Thyroid gland (tissue), 4 donors: ENCODE data around the gene NFIA.

ENCODE experiments used
- POLR2A ChIP-seq, 2 donors: fragments of 450-650 bp; IDR thresholded peaks; one replicate each; pipeline ENCODE4 v1.6.1; 2017; ENCODE audit warnings: antibody characterized with exemption in 2 of 2, mild to moderate bottlenecking in 2 of 2, moderate library complexity in 1 of 2
- TF ChIP-seq, protein P1 (sequence below), 6 experiments: fragments of 200-600 bp in 3 of 6; fragments of 450-650 bp in 3 of 6; sonication (generic) in 3 of 6; IDR thresholded peaks; one replicate each; pipeline ENCODE4 v1.5.1; 2016 to 2019; ENCODE audit warnings: antibody characterized with exemption in 6 of 6, mild to moderate bottlenecking in 2 of 6, inconsistent platforms in 1 of 6, moderate library complexity in 1 of 6

DNA sequence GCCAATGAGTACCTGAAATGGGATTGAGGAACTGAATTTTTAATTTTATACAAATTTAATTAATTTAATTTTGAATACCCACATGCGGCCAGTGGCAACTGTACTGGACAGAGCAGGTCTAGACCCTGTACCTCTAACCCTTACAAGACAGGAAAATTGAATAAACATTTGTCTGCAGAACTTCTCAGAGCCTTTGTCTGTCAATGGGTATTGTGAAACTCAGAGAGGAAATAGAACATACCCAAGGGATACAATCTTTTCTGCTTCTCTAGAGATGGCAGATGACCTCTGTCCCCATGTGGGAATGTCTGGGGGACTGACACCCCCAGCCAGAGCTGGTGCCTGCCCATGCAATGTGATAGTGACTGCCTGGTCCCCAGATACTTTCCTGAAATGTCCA is 421.9 kb downstream of the NFIA start:
- TF ChIP-seq POLR2A (IDR thresholded peaks at IDR 0.05) = no peak
- TF ChIP-seq, protein P1, sequence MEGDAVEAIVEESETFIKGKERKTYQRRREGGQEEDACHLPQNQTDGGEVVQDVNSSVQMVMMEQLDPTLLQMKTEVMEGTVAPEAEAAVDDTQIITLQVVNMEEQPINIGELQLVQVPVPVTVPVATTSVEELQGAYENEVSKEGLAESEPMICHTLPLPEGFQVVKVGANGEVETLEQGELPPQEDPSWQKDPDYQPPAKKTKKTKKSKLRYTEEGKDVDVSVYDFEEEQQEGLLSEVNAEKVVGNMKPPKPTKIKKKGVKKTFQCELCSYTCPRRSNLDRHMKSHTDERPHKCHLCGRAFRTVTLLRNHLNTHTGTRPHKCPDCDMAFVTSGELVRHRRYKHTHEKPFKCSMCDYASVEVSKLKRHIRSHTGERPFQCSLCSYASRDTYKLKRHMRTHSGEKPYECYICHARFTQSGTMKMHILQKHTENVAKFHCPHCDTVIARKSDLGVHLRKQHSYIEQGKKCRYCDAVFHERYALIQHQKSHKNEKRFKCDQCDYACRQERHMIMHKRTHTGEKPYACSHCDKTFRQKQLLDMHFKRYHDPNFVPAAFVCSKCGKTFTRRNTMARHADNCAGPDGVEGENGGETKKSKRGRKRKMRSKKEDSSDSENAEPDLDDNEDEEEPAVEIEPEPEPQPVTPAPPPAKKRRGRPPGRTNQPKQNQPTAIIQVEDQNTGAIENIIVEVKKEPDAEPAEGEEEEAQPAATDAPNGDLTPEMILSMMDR (IDR thresholded peaks at IDR 0.05) = no peak
